ENCODE data around the gene ACP6.

The ACP6 gene

GRCh38 chr1:147676311-147677085 lies 6.2 kb upstream of the ACP6 start:
- in situ Hi-C loops (cut with HindIII; ENCODE audit: low pct_unique_long_range_greater_than_20kb, low sequenced_read_pairs), result no loop called here
- DNase-seq (ENCODE audit: low read depth in 1 of 2, low spot score in 1 of 2), result peak in 1 of 2 experiments; percentile 22
- TF ChIP-seq JUND (IDR thresholded peaks at IDR 0.05; ENCODE audit: low read depth), result no peak

GRCh38 chr1:147673816-147674215 lies 3.5 kb upstream of the ACP6 start:
- no peak for TF ChIP-seq JUND (IDR thresholded peaks at IDR 0.05; ENCODE audit: low read depth)
- in situ Hi-C loops (cut with HindIII; ENCODE audit: low pct_unique_long_range_greater_than_20kb, low sequenced_read_pairs), result no loop called here
- no peak for DNase-seq (ENCODE audit: low read depth in 1 of 2, low spot score in 1 of 2)

- DNase-seq (ENCODE audit: low read depth in 1 of 2, low spot score in 1 of 2), result no peak
- no peak for TF ChIP-seq JUND (IDR thresholded peaks at IDR 0.05; ENCODE audit: low read depth)
- in situ Hi-C loops (cut with HindIII; ENCODE audit: low pct_unique_long_range_greater_than_20kb, low sequenced_read_pairs), result no loop called here
These were observed 3.1 kb upstream of the ACP6 start for GRCh38 chr1:147673406-147673805.

- no peak for TF ChIP-seq JUND (IDR thresholded peaks at IDR 0.05; ENCODE audit: low read depth)
- in situ Hi-C loops (cut with HindIII; ENCODE audit: low pct_unique_long_range_greater_than_20kb, low sequenced_read_pairs), result no loop called here
- peak; percentile 51 to 66 for DNase-seq (ENCODE audit: low read depth in 1 of 2, low spot score in 1 of 2)
These were observed 630 bp downstream of the ACP6 start for GRCh38 chr1:147669469-147670318.

- in situ Hi-C loops (cut with HindIII; ENCODE audit: low pct_unique_long_range_greater_than_20kb, low sequenced_read_pairs), result no loop called here
- TF ChIP-seq JUND (IDR thresholded peaks at IDR 0.05; ENCODE audit: low read depth), result no peak
- DNase-seq (ENCODE audit: low read depth in 1 of 2, low spot score in 1 of 2), result peak in 1 of 2 experiments; percentile 23
These were observed 4.8 kb downstream of the ACP6 start for GRCh38 chr1:147665521-147665920.

- in situ Hi-C loops (cut with HindIII; ENCODE audit: low pct_unique_long_range_greater_than_20kb, low sequenced_read_pairs), result no loop called here
- no peak for DNase-seq (ENCODE audit: low read depth in 1 of 2, low spot score in 1 of 2)
- TF ChIP-seq JUND (IDR thresholded peaks at IDR 0.05; ENCODE audit: low read depth), result no peak
These were observed 6.1 kb downstream of the ACP6 start for GRCh38 chr1:147664206-147664605.

- no peak for TF ChIP-seq JUND (IDR thresholded peaks at IDR 0.05; ENCODE audit: low read depth)
- in situ Hi-C loops (cut with HindIII; ENCODE audit: low pct_unique_long_range_greater_than_20kb, low sequenced_read_pairs), result no loop called here
- DNase-seq (ENCODE audit: low read depth in 1 of 2, low spot score in 1 of 2), result no peak
These were observed 15.8 kb downstream of the ACP6 start for GRCh38 chr1:147654511-147654910.

- DNase-seq (ENCODE audit: low read depth in 1 of 2, low spot score in 1 of 2), result no peak
- no peak for TF ChIP-seq JUND (IDR thresholded peaks at IDR 0.05; ENCODE audit: low read depth)
These were observed 18.0 kb downstream of the ACP6 start for GRCh38 chr1:147652306-147652705.

GRCh38 chr1:147651466-147651865 lies 18.9 kb downstream of the ACP6 start:
- no peak for TF ChIP-seq JUND (IDR thresholded peaks at IDR 0.05; ENCODE audit: low read depth)
- in situ Hi-C loops (cut with HindIII; ENCODE audit: low pct_unique_long_range_greater_than_20kb, low sequenced_read_pairs), result no loop called here
- DNase-seq (ENCODE audit: low read depth in 1 of 2, low spot score in 1 of 2), result peak in 1 of 2 experiments; percentile 23

More at GRCh38 chr1:147652306-147652705, 18.0 kb downstream of the ACP6 start:
- in situ Hi-C loops (cut with HindIII; ENCODE audit: low pct_unique_long_range_greater_than_20kb, low sequenced_read_pairs), result no loop called here

- DNase-seq (ENCODE audit: low read depth in 1 of 2, low spot score in 1 of 2), result no peak
- in situ Hi-C loops (cut with HindIII; ENCODE audit: low pct_unique_long_range_greater_than_20kb, low sequenced_read_pairs), result no loop called here
These were observed 21.4 kb downstream of the ACP6 start for GRCh38 chr1:147648933-147649332.

GRCh38 chr1:147647796-147648633 lies 22.3 kb downstream of the ACP6 start:
- no peak for TF ChIP-seq JUND (IDR thresholded peaks at IDR 0.05; ENCODE audit: low read depth)
- DNase-seq (ENCODE audit: low read depth in 1 of 2, low spot score in 1 of 2), result no peak
- in situ Hi-C loops (cut with HindIII; ENCODE audit: low pct_unique_long_range_greater_than_20kb, low sequenced_read_pairs), result no loop called here

More at GRCh38 chr1:147648933-147649332, 21.4 kb downstream of the ACP6 start:
- no peak for TF ChIP-seq JUND (IDR thresholded peaks at IDR 0.05; ENCODE audit: low read depth)

GRCh38 chr1:147643974-147644373 lies 26.4 kb downstream of the ACP6 start:
- DNase-seq (ENCODE audit: low read depth in 1 of 2, low spot score in 1 of 2), result no peak
- in situ Hi-C loops (cut with HindIII; ENCODE audit: low pct_unique_long_range_greater_than_20kb, low sequenced_read_pairs), result no loop called here
- TF ChIP-seq JUND (IDR thresholded peaks at IDR 0.05; ENCODE audit: low read depth), result no peak

Data from T47D (cell line).